LNCaP clone FGC (cell line): ENCODE measurements around the gene CBX1.

ENCODE experiments used
- DNase-seq: peaks from one replicate; pipeline ENCODE4 v3.0.0-alpha.2; 2011; ENCODE audit warnings: low read depth
- H3K4me3 ChIP-seq: 2 replicates; pipeline ENCODE4 v1.5.1; 2011; ENCODE audit warnings: mild to moderate bottlenecking, low read depth, low read length, control low read depth
- TF ChIP-seq, protein P1 (sequence below): IDR thresholded peaks from 2 replicates; pipeline ENCODE4 v1.5.1; 2012; ENCODE audit warnings: mild to moderate bottlenecking; ENCODE audit not compliant: control insufficient read depth, insufficient read depth; ENCODE audit errors: extremely low read depth

CBX1 gene

DNA sequence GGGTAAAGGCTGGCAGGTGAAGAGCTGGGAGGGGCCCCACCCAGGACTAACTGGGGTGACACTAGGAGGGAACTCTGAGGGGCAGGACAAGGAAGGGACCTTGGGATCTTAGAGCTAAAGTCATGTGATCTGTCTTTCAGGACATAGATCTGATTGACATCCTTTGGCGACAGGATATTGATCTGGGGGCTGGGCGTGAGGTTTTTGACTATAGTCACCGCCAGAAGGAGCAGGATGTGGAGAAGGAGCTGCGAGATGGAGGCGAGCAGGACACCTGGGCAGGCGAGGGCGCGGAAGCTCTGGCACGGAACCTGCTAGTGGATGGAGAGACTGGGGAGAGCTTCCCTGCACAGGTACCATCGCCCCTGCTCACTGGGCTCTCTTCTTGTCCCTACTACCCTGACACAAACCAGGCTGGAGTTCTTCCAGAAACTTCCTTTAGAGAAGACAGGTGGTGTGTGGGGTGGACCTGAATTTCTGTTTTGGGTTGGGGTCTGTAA, 45.0 kb downstream of the CBX1 start:
- no peak for DNase-seq
- H3K4me3 ChIP-seq, result no peak overlapping the region
- TF ChIP-seq, protein P1, sequence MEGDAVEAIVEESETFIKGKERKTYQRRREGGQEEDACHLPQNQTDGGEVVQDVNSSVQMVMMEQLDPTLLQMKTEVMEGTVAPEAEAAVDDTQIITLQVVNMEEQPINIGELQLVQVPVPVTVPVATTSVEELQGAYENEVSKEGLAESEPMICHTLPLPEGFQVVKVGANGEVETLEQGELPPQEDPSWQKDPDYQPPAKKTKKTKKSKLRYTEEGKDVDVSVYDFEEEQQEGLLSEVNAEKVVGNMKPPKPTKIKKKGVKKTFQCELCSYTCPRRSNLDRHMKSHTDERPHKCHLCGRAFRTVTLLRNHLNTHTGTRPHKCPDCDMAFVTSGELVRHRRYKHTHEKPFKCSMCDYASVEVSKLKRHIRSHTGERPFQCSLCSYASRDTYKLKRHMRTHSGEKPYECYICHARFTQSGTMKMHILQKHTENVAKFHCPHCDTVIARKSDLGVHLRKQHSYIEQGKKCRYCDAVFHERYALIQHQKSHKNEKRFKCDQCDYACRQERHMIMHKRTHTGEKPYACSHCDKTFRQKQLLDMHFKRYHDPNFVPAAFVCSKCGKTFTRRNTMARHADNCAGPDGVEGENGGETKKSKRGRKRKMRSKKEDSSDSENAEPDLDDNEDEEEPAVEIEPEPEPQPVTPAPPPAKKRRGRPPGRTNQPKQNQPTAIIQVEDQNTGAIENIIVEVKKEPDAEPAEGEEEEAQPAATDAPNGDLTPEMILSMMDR, result no peak

GRCh38 chr17:48055531-48056245, 45.6 kb downstream of the CBX1 start:
- H3K4me3 ChIP-seq, result no peak overlapping the region
- TF ChIP-seq, protein P1, result no peak
- DNase-seq, result no peak

DNA sequence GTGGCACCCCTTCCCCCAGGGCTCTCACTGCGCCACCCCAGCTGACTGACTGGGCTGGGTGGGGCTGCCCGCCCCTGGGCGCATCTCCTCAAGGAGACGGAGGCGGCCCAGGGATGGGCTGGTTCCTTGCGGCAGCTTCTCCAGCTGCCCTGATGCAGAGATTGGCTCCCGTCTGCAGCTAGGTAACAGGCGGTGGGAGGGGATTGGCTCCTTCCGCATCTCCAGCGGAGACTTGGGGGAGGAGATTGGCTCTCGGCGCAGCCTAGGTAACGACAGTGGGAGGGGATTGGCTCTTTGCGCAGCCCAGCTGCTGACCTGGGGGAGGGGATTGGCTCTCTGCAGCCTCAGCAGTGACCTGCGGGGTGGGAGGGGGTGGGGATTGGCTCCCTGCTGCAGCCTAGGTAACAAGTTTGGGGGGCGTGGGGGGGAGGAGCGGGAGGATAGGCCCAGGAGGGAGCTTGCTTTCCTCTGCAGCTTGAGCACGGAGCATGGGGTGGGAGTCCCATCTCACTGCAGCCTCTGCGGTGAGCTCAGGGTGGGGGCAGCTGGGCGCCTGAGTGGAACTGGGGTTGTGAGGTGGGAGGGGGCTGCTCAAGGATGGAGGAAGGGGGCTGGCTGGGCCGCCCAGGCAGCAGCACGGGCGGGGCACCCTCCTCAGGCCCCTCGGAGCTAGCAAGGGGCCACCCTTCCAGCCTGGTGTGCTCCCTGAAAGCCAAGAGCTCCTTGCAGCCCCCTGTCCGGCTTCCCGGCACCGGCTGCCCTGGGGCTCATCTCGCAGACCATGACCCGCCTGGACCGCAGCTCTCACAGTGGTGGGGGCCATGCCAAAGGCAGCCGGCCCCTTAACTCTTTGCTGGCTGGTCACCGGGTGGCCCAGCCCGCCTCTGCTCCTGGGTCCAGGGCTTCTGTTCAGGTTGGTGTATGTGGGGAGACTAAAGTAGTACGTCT, 46.8 kb downstream of the CBX1 start:
- DNase-seq, result peak; percentile 91
- H3K4me3 ChIP-seq, result peak overlapping the region; percentile 16; the same call in 1 of the 2 replicates
- TF ChIP-seq, protein P1, result no peak

GRCh38 chr17:48053758-48054237, 47.5 kb downstream of the CBX1 start:
- no peak overlapping the region for H3K4me3 ChIP-seq
- TF ChIP-seq, protein P1, result no peak
- no peak for DNase-seq

DNA sequence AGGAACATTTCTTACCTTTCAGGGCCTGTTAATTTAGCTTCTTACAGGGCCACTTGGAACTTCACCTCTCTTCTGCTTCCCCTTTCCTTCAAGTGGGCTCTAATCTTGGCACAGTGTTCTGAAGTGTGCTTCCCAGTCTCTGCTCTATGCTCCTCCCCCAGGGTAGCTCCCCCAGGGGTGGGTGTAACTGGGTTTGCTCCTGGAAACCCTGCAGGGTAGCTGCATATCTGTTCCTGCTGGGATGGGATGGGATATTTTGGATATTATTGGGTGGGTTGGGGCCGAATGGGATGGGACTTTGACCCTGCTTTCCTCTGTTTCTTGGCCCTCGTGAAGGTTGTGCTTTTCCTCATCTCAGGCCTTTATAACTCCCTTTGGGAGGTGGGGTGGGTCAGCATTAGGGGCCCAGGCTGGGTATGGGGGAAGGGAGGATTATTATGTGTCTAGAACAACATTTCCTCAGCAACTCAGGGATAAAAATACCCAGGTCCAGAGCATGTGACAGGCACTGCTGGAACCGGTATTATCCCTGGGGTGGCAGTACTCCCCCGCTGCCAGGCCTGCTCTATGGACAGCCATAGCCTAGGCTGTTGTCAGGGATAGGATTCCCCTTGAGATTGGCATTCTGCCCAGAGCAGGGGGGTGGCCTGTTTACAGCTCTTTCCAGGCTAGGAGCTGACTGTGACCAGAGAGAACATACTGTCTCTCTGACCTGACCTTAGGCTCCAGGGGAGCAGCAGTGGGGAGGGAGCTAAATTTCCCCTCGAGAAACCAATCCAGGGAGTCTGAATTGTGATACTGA, 48.1 kb downstream of the CBX1 start:
- DNase-seq, result no peak

More for the DNA sequence above, 48.1 kb downstream of the CBX1 start:
- TF ChIP-seq, protein P1, result no peak
- H3K4me3 ChIP-seq, result 0 out of 2 replicates have a peak overlapping the region, but pooled peaks have one; percentile 3
